DMS53 (cell line): Measurements from ENCODE around the gene CHKA.

Experiments
- DNase-seq: peaks from one replicate; lab custom pipeline; 2025; lab: John Stamatoyannopoulos, UW

Gene CHKA

GRCh38 chr11:68071281-68072048, 49.7 kb downstream of the CHKA start:
- no peak for DNase-seq

- DNase-seq = no peak
Measured at GRCh38 chr11:68067991-68068390, 53.2 kb downstream of the CHKA start.

GRCh38 chr11:68066742-68067141, 54.4 kb downstream of the CHKA start:
- DNase-seq = no peak

GRCh38 chr11:68065841-68066240, 55.3 kb downstream of the CHKA start:
- no peak for DNase-seq

- DNase-seq = no peak
Measured at GRCh38 chr11:68064926-68065325, 56.3 kb downstream of the CHKA start.

GRCh38 chr11:68061508-68061907, 59.7 kb downstream of the CHKA start:
- DNase-seq = no peak

- DNase-seq = no peak
Measured at GRCh38 chr11:68057807-68058206, 63.4 kb downstream of the CHKA start.

GRCh38 chr11:68056317-68057285, 64.6 kb downstream of the CHKA start:
- DNase-seq = no peak

- DNase-seq = no peak
Measured at GRCh38 chr11:68053981-68054812, 67.0 kb downstream of the CHKA start.

GRCh38 chr11:68053117-68053516, 68.1 kb downstream of the CHKA start:
- no peak for DNase-seq

GRCh38 chr11:68052137-68052873, 68.9 kb downstream of the CHKA start:
- no peak for DNase-seq

- DNase-seq = peak; percentile 32
Measured at GRCh38 chr11:68051191-68052136, 69.7 kb downstream of the CHKA start.

GRCh38 chr11:68050371-68050841, 70.8 kb downstream of the CHKA start:
- no peak for DNase-seq

GRCh38 chr11:68049509-68050370, 71.4 kb downstream of the CHKA start:
- DNase-seq = no peak

GRCh38 chr11:68048681-68049508, 72.3 kb downstream of the CHKA start:
- DNase-seq = no peak

GRCh38 chr11:68047437-68048290, 73.5 kb downstream of the CHKA start:
- DNase-seq = no peak

- DNase-seq = no peak
Measured at GRCh38 chr11:68044898-68045351, 76.3 kb downstream of the CHKA start.
